Measurements from ENCODE around the gene WDFY3. TPM values are rescaled to one million over a fixed set of nuclear protein-coding genes. Genes with fewer than 3 reads are reported as not detected.
A peak's percentile ranks its signal among the peaks of the same experiment; 100 is the strongest.

WDFY3 gene
- total RNA-seq, 1 donor from 2014 or later: 55.8 TPM

GRCh38 chr4:84874619-84875018 lies 91.9 kb downstream of the WDFY3 start:
- no peak for DNase-seq (ENCODE audit: low spot score)
- peaks cover 7% of the 10 kb centered on the region for H3K4me1 ChIP-seq
- no peaks in the 10 kb centered on the region for H3F3A ChIP-seq (ENCODE audit: low read depth)
- peaks cover 9% of the 10 kb centered on the region for H3K79me2 ChIP-seq (ENCODE audit: low read depth)
- peaks cover 4% of the 10 kb centered on the region for H3K36me3 ChIP-seq
- no peak overlapping the region for H3K27ac ChIP-seq
- H2AFZ ChIP-seq (replicated peaks): no peak overlapping the region
- H3K9ac ChIP-seq: no peak overlapping the region
- TF ChIP-seq EZH2phosphoT487 (IDR thresholded peaks at IDR 0.05) (no peak), CTCF (IDR thresholded peaks at IDR 0.05) (no peak), EZH2 (IDR thresholded peaks at IDR 0.05) (no peak)
- H3K4me3 ChIP-seq: no peak overlapping the region
- Mint-ChIP-seq H3K27me3 (ENCODE audit: insufficient read depth, low read depth) (no peaks in the 10 kb centered on the region), H3K4me3 (no peak overlapping the region), H3K9me3 (peaks cover 5% of the 10 kb centered on the region), H3K27ac (no peak overlapping the region), H3K4me1 (peaks cover 13% of the 10 kb centered on the region), H3K36me3 (peaks cover 28% of the 10 kb centered on the region)
- H3K9me3 ChIP-seq (ENCODE audit: low read depth): no peaks in the 10 kb centered on the region
- H3K27me3 ChIP-seq: no peaks in the 10 kb centered on the region
- H4K20me1 ChIP-seq (ENCODE audit: low read depth): no peaks in the 10 kb centered on the region
- H3K4me2 ChIP-seq: no peak overlapping the region

DNA sequence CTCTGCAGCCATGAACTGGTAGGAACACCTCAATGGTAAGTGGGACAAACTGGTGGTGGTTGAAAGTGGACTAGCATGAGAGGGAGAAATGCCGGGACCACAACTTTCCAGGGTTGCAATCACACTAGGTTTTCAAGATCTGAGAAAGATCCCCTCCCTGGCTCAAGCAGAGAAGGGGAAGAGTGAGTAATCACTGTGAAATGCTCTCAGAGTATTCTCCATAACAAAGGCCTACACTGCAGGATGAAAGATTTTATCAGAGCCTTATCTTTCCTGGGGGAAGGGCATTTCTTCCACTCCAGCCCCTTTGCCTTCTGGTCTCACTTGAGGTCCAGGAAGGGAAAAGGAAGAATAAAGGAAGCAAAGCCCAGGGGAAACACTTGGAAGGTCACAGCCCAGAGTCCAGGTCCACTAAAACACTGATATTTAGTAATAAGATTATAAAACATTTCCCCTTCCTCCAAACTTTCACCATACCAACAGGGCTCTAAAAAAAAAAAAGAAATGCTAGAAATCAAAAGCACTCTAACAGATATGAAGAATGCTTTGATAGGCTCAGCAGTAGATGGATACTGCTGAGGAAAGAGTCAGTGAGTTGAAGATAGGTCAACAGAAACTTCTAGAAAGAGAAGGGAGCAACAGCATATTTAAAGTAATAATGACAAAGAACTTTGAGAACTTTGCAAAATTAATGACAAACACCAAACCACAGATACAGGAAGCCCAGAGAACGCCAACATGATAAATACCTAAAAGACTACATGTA lies 95.9 kb downstream of the WDFY3 start:
- Histone ChIP-seq H3K36me3 (peaks cover 4% of the 10 kb centered on the region), H3K4me1 (peaks cover 7% of the 10 kb centered on the region), H3K4me3 (no peak overlapping the region), H4K20me1 (ENCODE audit: low read depth) (no peaks in the 10 kb centered on the region), H2AFZ (replicated peaks) (no peak overlapping the region), H3F3A (ENCODE audit: low read depth) (no peaks in the 10 kb centered on the region), H3K9ac (no peak overlapping the region), H3K4me2 (peak overlapping the region; percentile 2), H3K79me2 (ENCODE audit: low read depth) (peaks cover 12% of the 10 kb centered on the region), H3K9me3 (ENCODE audit: low read depth) (no peaks in the 10 kb centered on the region), H3K27me3 (no peaks in the 10 kb centered on the region), H3K27ac (no peak overlapping the region)
- H3K27ac Mint-ChIP-seq: peak overlapping the region; percentile 78
- TF ChIP-seq EZH2phosphoT487 (IDR thresholded peaks at IDR 0.05) (no peak), EZH2 (IDR thresholded peaks at IDR 0.05) (no peak), CTCF (IDR thresholded peaks at IDR 0.05) (no peak)
- H3K9me3 Mint-ChIP-seq: peaks cover 5% of the 10 kb centered on the region
- peaks cover 26% of the 10 kb centered on the region for H3K36me3 Mint-ChIP-seq
- H3K4me3 Mint-ChIP-seq: no peak overlapping the region
- DNase-seq (ENCODE audit: low spot score): peak; percentile 13
- H3K4me1 Mint-ChIP-seq: peaks cover 17% of the 10 kb centered on the region
- no peaks in the 10 kb centered on the region for H3K27me3 Mint-ChIP-seq (ENCODE audit: insufficient read depth, low read depth)

GRCh38 chr4:84866295-84866694 lies 100.2 kb downstream of the WDFY3 start:
- Mint-ChIP-seq H3K4me1 (peaks cover 19% of the 10 kb centered on the region), H3K4me3 (no peak overlapping the region), H3K36me3 (peaks cover 19% of the 10 kb centered on the region), H3K27ac (no peak overlapping the region), H3K27me3 (ENCODE audit: insufficient read depth, low read depth) (no peaks in the 10 kb centered on the region), H3K9me3 (peaks cover 5% of the 10 kb centered on the region)
- no peak overlapping the region for H3K9ac ChIP-seq
- no peaks in the 10 kb centered on the region for H3K36me3 ChIP-seq
- H4K20me1 ChIP-seq (ENCODE audit: low read depth): no peaks in the 10 kb centered on the region
- H3K4me1 ChIP-seq: peaks cover 7% of the 10 kb centered on the region
- no peaks in the 10 kb centered on the region for H3K9me3 ChIP-seq (ENCODE audit: low read depth)
- H3K27ac ChIP-seq: no peak overlapping the region
- H3K27me3 ChIP-seq: no peaks in the 10 kb centered on the region
- H2AFZ ChIP-seq (replicated peaks): no peak overlapping the region
- TF ChIP-seq CTCF (IDR thresholded peaks at IDR 0.05) (no peak), EZH2 (IDR thresholded peaks at IDR 0.05) (no peak), EZH2phosphoT487 (IDR thresholded peaks at IDR 0.05) (no peak)
- H3K4me3 ChIP-seq: no peak overlapping the region
- no peaks in the 10 kb centered on the region for H3F3A ChIP-seq (ENCODE audit: low read depth)
- peaks cover 15% of the 10 kb centered on the region for H3K79me2 ChIP-seq (ENCODE audit: low read depth)
- DNase-seq (ENCODE audit: low spot score): no peak
- no peak overlapping the region for H3K4me2 ChIP-seq
